Stimulated activated CD8-positive, alpha-beta memory T cell treated with anti-CD3 and anti-CD28 coated beads, Interleukin-4, amount 100 ng/mL, for 24 hours (primary cell): Measurements from ENCODE around the gene TMEM165.
"Not testable (repeated sequence)": the region's sequence is repeated elsewhere in the genome, so short reads cannot be mapped to it uniquely, and the experiment has no call there.

Experiments
- DNase-seq: peaks from one replicate; pipeline ENCODE4 v3.0.0-alpha.2; 2020; ENCODE audit warnings: low read depth

TMEM165 gene, protein sequence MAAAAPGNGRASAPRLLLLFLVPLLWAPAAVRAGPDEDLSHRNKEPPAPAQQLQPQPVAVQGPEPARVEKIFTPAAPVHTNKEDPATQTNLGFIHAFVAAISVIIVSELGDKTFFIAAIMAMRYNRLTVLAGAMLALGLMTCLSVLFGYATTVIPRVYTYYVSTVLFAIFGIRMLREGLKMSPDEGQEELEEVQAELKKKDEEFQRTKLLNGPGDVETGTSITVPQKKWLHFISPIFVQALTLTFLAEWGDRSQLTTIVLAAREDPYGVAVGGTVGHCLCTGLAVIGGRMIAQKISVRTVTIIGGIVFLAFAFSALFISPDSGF

DNA sequence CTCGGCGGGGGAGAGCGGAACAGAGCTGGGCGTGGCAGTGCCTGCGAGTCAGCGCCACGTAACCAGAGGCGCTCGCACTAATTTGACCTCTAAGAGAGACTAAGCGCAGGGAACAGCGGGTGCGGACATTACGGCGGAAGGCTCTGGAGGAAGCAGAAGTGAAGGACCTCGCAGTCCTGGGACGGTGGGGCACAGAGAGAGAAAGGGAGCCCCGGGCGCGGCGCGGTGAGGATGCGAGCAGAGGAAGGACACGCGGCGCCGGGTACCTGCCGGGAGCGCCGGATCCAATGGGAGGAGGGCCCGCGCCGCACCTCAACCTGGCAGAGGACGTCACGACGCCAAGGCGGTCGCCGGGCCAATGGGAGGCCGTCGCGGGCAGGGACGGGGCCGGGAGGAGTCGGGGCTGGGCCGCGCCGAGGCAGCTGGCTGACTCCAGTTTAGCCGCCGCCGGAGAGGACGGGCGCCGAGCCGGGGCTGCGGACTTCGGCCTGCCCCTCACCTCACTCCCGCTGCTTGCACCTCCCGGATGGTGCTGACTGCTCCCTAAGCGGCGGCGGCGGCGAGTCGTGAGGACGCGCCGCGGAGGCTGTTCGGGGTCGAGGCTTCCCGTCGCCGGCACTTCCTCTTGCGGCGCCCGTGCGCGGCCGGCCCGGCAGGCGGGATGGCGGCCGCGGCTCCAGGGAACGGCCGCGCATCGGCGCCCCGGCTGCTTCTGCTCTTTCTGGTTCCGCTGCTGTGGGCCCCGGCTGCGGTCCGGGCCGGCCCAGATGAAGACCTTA is at the start of gene TMEM165:
Gene TMEM165, plus strand, starts transcription at position 429 of the 779 bp plus-strand sequence. Its CDS starts 233 bp downstream, at position 662.
- peak; percentile 87 for DNase-seq

DNA sequence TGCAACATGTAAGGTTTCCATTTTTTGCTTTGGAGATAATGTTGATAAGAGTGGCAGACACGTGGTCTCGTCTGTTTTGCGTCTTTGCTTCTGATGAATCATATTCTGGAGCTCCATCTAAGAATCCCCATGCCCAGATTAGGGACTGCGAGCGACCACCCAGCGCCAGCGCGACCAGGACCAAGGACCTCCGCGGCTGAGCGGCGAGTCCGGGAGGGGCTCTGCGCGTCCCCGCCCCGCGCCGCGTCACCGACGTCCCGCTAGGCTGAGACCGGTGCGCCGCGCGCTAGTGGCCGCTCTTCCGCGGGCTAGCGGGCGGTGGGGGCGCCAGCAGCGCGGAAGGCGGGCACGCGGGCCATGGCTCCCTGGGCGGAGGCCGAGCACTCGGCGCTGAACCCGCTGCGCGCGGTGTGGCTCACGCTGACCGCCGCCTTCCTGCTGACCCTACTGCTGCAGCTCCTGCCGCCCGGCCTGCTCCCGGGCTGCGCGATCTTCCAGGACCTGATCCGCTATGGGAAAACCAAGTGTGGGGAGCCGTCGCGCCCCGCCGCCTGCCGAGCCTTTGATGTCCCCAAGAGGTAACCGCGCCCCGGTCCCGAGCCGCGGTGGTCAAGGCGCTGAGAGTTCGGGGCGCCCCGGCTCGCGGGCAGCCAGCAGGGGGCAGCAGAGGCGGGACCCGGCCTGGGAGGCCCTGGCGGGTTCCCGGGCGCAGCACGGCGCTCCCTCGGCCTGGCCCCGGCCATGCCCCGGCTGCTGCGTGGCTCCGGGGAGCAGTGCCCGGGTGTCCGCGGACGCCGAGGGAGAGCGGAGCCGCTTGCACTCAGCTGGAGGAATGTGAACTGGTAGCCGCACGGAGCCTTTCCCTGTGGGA is 49.5 kb upstream of the TMEM165 start, which contains the start of gene SRD5A3:
Gene SRD5A3, plus strand, starts transcription at position 263 of the 871 bp plus-strand sequence. Its CDS starts 95 bp downstream, at position 358.
- DNase-seq: peak; percentile 80

DNA sequence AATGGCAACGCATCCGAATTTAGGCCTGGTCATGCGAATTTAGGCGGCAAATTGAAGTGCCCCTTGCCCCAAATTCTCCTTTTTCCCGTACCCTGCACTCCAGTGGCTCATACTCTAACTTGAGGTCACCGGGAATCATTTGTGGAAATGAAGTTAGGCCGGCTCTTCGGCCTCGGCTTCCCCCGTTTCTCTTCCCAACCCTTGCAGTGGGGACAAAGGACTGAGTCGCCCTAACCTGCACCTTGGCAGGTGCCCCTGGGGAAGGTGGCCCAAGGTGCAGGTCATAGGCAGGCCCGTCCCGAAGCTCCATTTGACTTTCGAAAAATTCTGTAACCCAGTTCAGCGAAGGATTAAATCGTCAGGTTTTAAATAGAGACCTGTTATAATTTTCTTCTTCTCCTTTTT is 48.9 kb upstream of the TMEM165 start:
- DNase-seq: no peak

DNA sequence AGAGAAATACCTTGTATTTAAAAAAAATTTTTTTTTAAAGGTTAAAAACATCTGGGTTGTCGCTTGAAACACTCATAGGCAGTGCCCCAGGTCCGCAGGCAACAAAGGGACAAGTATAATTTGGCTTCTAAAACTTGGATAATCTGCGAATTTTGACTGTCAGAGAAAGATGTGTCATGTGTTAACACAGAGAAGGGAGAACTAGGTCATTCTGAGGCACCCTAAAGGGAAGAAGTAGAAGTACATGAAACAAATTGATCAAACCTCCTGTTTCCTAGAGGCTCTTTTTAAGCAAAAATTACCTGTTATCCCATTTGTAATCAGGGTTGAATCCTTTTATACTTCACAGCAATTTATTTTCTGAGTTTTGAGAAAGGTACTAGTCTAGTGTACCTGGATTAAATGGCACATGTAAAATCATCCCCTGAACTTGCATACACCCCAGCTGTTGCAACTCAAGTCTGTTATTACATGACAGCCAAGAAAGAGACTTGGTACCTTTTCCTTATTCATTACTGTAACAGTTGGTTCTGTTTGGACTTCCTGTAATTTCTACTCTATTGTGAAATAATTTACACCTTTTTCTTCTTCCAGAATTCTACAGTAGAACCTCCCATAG is 48.0 kb upstream of the TMEM165 start:
- no peak for DNase-seq

DNA sequence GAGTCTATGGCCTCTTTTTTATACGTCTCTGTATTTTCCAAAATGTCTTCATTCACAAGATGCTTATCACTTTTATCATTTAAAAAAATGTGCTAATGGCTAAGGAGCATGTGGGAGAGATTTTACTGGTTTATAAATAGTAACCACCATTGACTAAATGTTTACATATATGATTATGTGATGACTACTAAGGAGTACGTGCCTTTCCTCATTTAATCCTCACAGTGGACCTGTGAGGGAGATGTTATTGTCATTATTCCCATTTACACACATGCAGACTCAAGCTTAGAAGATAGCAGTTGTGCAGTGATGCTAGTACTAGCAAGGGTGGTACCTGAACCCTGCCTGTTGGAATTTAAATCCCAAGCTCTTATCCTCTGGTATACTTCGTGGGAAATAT is 47.3 kb upstream of the TMEM165 start:
- DNase-seq: no peak

DNA sequence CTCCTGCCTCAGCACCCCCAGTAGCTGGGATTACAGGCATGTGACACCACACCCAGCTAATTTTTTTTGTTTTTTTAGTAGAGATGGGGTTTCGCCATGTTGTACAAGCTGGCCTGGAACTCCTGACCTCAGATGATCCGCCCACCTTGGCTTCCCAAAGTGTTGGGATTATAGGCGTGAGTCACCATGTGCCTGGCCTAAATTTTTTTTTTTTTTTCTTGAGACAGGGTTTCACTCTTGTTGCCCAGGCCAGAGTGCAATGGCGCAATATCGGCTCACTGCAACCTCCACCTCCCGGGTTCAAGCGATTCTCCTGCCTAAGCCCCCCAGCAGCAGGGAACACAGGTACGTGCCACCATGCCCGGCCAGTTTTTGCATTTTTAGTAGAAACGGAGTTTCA is 44.9 kb upstream of the TMEM165 start:
- DNase-seq: not testable (repeated sequence)

DNA sequence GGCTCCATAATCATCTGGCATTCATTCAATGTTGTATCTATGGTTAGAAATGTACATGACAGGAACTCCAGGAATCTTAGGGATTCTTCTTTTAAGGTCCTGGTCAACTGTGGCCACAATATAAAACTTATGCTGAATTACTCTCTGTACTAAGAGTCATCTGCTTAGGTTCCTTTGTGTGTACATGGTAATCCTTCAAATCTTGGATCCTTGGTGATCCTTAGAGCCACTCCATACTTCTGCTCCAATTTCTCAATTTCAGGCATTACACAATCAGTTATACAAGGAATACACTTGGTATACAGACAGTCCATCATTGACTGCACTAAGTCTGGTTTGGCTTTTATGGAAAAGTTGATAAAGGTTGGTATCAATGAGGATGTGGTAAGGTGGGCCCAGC is 43.9 kb upstream of the TMEM165 start:
- DNase-seq: no peak

DNA sequence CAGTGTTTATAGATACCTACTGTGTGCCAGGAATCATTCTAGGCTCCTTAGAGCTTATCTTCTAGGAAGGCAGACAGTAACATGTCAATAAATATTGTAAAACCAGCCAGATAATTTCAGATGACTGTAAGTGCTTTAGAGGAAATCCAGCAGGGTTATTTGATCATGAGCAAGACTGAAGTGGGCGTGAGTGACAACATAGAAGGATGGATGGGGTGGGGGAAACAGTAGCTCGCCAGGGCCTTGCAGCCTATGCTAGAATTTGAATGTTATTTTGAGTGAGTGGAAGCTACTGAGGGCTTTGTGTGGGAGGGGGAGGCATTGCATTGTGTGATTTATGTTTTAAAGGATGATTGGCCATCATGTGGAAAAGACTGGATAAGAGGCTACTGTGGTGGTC is 43.0 kb upstream of the TMEM165 start:
- DNase-seq: no peak

DNA sequence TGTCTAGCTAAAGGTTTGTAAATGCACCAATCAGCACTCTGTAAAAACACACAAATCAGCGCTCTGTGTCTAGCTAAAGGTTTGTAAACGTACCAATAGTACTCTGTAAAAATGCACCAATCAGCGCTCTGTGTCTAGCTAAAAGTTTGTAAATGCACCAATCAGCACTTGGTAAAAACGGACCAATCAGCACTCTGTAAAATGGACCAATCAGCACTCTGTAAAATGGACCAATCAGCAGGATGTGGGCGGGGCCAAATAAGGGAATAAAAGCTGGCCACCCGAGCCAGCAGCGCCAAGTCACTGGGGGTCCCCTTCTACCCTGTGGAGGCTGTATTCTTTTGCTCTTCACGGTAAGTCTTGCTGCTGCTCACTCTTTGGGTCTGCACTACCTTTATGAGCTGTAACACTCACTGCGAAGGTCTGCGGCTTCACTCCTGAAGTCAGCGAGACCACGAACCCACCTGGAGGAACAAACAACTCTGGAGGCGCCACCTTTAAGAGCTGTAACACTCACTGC is 42.5 kb upstream of the TMEM165 start:
- not testable (repeated sequence) for DNase-seq

DNA sequence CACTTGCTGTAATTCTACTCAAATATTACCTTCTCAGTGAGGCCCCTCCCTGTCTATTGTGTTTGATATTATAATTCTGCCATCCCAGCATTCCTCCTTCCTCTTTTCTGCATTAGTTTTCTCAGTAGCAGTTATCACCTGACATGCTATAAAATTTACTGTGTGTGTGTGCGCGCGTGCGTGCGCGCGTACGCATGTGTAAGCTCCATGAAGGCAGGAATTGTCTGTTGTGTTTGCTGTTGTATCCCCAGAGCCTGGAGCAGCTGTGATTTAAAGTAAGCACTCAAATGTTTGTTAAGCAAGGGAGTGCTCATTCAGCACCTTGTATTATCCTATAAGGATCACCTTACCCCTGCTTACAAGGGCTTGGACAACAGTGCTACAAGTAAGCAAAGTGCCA is 41.1 kb upstream of the TMEM165 start:
- no peak for DNase-seq

DNA sequence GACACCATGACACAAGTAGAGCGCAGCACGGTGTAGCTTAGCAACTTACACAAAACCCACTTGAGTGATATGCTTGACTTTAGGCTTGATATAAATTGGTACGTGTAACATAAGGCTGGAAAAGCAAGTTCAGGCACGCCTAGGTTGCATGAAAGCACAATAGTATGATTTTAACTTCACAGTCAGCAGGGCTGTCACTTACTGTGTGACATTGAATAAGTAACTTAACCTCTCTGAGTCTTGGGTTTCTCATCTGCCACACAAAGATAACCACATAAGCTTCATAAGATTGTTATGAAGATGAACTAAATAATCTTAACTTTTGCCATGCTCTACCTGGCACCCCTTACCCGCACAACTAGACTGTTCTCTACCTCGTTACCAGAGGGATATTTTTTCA is 40.2 kb upstream of the TMEM165 start:
- DNase-seq: no peak

DNA sequence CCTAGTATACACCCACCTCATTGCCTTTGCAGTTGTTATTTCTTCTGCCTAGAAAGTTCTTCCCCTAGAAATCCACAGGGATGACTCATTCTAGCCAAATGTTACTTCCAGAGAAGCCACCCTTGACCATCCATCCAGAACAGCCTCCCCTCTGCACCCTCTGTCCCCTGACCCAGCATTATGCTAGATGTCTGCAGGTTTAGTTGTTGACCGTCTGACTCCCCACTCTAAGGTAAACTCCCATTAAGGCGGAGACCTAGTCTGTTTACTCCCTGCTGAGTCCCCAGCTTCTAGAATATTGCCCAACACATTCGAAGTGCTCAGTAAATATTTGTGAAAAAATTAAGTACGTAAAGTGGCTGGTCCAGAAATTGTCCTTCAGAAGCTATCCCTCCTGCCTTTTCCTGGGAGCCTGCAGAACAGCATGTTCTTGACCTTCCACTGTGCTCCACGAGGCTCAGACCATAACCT is 38.7 kb upstream of the TMEM165 start:
- no peak for DNase-seq

DNA sequence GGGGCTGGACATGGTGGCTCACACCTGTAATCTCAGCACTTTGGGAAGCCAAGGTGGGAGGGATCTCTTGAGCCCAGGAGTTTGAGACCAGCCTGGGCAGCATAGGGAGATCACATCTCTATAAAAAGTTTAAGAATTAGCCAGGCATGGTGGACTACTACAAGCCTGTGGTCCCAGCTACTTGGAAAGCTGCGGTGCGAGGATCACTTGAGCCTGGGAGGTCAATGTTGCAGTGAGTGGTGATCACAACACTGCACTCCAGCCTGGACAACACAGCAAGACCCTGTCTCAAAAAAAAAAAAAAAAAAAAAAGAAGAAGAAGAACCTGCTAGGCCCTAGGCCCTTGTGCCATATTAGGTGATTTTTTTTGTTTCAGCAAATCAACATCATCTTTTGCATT is 37.5 kb upstream of the TMEM165 start:
- no peak for DNase-seq

DNA sequence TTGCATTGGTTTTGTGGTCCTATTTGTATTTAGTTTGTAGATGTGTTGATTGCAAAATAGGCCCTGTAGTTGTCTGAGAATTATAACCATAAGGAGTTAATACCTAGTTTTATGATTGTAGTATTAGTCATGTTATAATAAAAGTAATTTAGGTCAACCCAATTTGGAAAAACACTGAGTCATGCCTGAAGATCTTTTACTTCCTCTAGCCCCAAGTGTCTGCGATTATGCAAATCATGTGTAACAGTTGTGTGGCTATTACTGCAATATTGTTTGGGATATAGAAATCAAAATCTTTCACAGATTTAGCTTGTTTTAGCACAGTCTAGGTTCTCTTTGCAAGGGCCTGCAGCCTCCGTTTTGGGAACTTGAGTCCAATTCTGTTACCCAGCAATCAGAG is 37.1 kb upstream of the TMEM165 start:
- no peak for DNase-seq

DNA sequence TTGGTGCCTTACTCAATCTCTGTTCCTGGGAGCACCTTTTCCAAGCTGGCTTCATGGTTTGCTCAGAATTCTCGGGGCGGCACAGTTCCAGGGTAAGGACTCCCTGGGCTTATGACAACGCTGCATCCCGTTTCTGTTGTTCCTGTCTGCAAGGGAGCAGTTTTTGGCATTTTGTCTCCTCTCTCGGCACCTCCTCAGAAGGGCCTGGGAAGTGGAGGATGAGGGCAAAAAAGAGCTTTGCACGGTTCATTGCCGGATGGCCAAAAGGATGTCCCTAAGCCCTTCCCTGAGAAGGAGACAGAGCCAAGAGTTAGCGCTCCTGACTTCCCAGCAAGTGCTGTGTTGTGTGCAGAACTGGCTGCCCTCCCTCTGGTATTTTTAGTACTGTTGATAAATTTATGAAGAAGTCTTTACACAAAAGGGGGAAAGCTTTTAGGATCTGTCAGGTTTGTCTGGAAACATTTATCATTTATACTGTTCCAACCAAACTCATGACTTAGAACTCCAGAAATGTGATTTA is 36.3 kb upstream of the TMEM165 start:
- DNase-seq: no peak

DNA sequence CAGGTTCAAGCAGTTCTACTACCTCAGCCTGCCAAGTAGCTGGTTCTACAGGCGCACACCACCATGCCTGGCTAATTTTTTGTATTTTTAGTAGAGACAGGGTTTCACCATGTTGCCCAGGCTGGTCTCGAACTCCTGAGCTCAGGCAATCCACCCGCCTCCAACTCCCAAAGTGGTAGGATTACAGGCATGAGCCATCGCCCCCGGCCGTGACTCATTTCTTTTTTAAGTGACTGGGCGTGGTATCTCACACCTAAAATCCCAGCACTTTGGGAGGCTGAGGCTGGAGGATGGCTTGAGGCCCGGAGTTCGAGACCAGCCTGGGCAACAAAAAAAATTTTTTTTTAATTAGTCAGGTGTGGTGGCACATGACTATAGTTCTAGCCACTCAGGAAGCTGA is 32.8 kb upstream of the TMEM165 start:
- not testable (repeated sequence) for DNase-seq

DNA sequence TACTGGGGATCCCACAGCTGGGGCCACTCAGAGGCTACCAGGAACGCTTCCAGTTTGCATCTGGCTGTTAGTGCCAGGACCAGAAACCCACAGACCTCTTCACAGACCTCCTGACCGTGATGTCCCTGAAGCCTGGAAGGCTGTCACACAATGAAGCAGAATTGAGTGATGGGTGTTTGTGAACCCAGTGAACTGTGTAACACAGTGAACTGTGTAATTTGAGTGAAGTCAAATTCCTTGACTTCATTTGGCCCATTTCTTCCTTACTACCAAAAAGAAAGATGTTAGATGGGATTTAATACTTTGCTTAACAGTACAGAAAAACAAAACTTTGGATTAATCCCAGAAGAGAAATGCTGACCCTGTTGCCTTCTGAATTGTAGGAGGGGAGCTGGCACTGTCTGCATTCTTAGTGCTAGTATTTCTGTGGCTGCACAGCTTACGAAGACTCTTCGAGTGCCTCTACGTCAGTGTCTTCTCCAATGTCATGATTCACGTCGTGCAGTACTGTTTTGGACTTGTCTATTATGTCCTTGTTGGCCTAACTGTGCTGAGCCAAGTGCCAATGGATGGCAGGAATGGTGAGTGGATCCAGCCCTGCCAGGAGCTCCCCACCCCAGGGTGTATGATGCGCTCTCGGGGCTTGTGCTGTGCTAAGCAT is 31.9 kb upstream of the TMEM165 start:
- no peak for DNase-seq

DNA sequence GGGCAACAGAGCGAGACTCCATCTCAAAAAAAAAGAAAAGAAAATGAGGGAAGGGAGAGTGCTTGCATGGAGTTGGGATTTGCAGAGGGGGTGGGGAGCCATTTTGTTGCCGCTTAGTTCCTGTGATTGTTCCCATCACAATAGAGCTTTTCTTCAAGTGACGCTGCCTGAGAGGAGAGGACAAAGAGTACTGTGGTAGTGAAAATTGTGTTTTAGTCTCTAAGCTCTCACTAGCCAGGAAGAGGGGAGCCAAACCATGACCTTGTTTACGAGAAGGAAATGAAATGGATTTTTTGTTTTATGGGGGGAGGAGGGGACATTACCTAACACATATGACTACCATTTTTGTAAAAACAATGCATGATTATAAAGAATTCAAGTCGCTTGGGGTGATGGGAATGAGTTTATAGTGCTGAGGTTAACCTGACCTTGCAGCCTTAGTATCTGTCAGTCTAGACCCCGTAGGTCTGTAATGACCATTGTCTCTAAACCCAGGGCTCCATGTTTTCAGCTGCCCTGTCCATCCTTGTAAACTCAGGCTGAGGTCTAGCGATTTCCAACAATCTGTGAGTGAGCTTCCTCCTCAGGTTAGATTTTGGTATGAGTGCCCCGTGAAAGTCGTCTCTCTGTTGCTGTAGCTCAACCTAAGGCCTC is 30.9 kb upstream of the TMEM165 start:
- DNase-seq: no peak

DNA sequence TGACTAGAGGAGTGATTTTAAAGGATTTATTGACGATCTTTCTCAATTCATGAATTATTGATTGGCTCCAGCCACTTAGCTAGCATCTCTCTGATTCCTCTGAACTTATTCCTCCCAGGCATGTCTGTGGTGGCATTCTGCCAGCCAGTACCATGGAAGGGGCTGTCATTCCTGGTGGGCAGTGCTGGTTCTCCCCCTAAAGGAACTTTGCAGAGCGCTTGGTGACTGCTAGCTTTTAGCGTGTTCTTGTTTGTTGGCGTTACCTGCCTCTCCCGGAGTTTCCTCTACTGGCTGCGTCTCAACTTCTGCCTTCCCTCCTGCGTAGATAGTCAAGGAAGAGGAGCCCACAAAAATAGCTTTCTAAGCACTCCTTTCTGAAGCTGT is 30.4 kb upstream of the TMEM165 start:
- DNase-seq: no peak

DNA sequence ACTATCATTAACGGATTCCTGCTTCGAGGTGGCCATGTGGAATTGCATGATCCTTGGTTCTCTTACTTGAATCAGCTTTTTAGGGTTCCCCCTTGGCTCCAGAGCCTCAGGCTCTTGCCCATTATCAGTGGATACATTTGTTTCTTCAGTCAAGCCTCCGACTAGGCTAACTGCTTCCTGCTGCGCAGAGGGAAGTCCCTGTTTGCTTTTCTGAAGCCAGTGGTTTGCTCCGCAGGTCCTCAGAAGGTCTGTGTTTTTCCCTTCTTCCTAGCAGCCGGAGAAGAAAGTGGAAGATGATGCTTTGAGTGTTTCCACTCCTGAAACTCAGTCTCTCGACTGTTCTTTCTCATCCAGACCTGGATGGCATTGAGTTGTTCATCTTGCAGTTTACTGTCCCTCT is 29.1 kb upstream of the TMEM165 start:
- no peak for DNase-seq
